DND-41 (cell line): ENCODE measurements around the gene NOPCHAP1.

ENCODE experiments used
- EZH2 ChIP-seq: IDR thresholded peaks from 3 replicates; pipeline ENCODE4 v1.6.1; 2012; ENCODE audit warnings: borderline replicate concordance, low read depth, mild to moderate bottlenecking, moderate library complexity, low read length, inconsistent platforms; ENCODE audit not compliant: severe bottlenecking
- TF ChIP-seq, protein P1 (sequence below): IDR thresholded peaks from 2 replicates; pipeline ENCODE4 v1.5.1; 2012; ENCODE audit warnings: borderline replicate concordance, low read length, moderate library complexity, mild to moderate bottlenecking; ENCODE audit not compliant: poor library complexity, severe bottlenecking; ENCODE audit errors: extremely low read depth

DNA sequence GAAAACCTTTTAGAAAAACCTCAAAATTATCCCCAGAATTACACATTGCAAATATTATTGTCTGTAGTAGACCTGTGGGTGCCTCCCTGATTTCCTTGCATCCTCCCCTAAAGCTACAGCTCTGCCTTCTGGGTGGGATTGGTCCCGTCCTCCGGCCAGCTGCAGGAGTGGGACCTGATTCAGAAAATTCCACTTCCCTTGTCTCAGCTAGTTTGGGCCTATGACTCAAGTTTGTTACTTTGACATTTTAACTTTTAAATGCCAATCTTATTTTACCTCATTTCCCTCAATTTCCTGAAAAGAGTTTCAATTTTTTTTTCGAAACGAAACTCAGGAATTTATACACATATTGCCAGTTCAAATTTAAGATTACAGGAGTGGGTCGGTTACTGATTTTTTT is 14.8 kb upstream of the NOPCHAP1 start:
- TF ChIP-seq, protein P1, sequence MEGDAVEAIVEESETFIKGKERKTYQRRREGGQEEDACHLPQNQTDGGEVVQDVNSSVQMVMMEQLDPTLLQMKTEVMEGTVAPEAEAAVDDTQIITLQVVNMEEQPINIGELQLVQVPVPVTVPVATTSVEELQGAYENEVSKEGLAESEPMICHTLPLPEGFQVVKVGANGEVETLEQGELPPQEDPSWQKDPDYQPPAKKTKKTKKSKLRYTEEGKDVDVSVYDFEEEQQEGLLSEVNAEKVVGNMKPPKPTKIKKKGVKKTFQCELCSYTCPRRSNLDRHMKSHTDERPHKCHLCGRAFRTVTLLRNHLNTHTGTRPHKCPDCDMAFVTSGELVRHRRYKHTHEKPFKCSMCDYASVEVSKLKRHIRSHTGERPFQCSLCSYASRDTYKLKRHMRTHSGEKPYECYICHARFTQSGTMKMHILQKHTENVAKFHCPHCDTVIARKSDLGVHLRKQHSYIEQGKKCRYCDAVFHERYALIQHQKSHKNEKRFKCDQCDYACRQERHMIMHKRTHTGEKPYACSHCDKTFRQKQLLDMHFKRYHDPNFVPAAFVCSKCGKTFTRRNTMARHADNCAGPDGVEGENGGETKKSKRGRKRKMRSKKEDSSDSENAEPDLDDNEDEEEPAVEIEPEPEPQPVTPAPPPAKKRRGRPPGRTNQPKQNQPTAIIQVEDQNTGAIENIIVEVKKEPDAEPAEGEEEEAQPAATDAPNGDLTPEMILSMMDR: no peak
- TF ChIP-seq EZH2: no peak
